Fibroblast of skin of right biceps (primary cell): ENCODE measurements around the gene TTLL5.
A peak's percentile ranks its signal among the peaks of the same experiment; 100 is the strongest.

Experiments
- DNase-seq: peaks from one replicate; pipeline ENCODE4 v3.0.0-alpha.2; 2013

TTLL5 gene

GRCh38 chr14:75742867-75743266 lies 81.8 kb downstream of the TTLL5 start:
- DNase-seq, result no peak

GRCh38 chr14:75747899-75748298 lies 86.9 kb downstream of the TTLL5 start:
- no peak for DNase-seq

- DNase-seq, result no peak
These were observed 87.3 kb downstream of the TTLL5 start for GRCh38 chr14:75748336-75748735.

DNA sequence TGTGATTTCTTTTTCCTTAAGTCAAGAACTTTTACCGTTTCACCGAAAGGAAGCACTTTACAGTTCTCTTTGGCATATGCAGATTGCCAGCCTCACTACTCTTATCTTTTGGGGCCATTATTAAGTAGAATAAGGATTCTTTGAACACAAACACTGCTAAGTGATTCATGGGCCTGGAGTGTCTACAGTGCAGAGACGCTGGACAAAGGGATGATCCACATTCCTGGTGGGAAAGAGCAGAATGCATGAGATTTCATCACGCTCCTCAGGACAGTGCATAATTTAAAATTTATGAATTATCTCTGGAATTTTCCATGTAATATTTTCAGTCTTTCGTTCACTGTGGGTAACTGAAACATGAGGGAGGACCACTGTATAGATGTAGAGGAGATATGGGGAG lies 90.2 kb downstream of the TTLL5 start:
- peak; percentile 77 for DNase-seq

DNA sequence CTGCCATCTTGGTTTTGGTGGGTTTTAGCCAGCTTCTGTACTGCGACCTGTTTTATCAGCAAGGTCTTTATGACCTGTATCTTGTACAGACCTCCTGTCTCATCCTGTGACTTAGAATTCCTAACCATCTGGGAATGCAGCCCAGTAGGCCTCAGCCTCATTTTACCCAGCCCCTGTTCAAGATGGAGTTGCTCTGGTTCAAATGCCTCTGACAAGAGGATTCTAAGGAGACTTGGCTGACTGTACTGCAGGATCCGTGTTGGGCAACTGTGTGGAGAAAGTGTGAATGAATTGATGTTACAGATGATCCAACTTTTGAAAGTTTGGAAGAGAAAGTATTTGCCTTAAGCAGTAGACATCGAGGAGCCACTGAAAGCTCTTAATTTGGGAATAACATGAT lies 91.0 kb downstream of the TTLL5 start:
- DNase-seq, result peak; percentile 13

- DNase-seq, result peak; percentile 56
These were observed 92.0 kb downstream of the TTLL5 start for GRCh38 chr14:75752907-75753594.

GRCh38 chr14:75753696-75754095 lies 92.7 kb downstream of the TTLL5 start:
- no peak for DNase-seq

DNA sequence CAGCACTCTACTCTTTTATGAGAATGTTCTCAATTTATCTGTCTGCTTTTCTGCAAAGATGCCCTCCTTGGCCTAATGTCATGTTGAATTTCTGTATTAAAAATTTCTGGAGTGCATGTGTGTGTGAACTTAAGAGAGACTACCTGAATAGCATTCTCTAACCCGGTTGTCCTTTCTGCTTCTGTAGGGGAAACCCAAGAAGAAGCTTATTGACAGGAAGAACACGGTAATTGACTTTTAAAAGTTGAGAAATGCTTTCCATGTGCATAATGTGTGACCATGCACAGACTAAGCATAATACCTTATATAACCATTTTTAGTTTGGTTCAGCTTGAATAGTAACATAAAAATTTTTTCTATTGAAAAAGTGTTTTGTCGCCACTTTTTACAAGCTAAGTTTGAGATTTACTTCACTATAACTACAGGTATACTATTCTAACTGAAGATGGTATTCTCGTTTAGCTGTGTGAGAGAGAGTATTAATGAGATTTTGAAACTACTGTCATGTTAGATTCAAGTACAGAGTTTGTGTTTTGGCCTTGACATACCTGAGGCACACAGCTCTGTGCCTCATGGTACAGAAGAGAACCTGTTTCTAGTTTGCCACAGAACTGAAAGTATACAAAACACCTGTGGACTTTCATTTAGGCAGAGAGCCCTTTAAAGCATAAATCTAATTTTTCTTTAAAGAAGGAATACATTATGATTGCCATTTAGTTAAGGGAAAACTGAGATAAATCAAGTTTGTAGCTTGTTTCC lies 96.8 kb downstream of the TTLL5 start:
- no peak for DNase-seq

DNA sequence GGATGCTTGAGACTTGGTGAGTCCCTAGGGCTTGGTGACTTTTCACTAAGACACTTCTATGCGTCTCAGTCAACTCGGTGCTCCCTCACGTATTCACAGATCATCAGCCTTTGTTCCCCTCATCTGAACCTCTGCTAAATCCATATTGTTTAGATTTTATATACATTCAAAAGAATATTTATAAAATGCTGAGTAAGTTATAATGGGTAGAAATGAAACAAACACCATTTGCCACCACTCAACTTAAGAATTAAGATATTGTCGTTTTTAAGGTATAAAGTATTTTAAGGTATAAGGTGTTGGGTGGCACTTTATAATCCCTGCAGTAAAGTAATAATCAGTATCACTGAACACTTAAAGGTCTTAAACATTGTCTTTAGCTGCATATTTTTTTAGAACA lies 103.0 kb downstream of the TTLL5 start:
- DNase-seq, result no peak

DNA sequence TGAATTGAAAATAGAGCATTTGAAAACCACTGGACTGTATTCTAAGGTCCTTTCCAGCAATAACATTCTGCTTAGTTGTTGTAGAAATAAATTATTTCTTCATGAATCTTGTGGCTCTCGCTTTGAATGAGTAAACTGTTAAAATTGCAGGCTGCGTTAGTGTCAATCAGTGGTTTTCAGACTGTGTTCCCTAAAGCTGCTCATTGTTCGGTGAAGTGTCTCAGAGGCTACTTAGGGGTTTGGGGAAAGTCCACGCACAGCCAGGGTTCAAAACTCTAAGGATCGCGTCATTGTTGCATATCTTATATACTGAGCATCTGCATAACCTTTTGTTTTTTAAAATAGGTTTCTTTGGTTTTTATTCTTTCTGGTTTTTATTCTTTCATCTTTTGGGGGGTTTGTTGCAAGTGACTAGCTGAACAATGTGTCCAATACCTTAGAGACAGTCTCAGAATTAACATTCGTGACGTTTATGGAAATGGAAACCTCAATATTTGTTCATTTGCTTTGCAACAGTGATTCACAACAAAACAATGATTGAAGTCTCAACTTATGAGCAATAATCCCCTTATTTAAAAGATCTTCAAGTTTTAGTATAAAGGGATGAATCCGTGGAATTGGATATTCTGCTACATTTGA lies 108.1 kb downstream of the TTLL5 start:
- peak; percentile 10 for DNase-seq

- DNase-seq, result no peak
These were observed 109.6 kb downstream of the TTLL5 start for GRCh38 chr14:75770635-75771034.

- DNase-seq, result no peak
These were observed 110.5 kb downstream of the TTLL5 start for GRCh38 chr14:75771595-75771994.

GRCh38 chr14:75773046-75773445 lies 112.0 kb downstream of the TTLL5 start:
- no peak for DNase-seq

- DNase-seq, result no peak
These were observed 120.0 kb downstream of the TTLL5 start for GRCh38 chr14:75781096-75781495.

DNA sequence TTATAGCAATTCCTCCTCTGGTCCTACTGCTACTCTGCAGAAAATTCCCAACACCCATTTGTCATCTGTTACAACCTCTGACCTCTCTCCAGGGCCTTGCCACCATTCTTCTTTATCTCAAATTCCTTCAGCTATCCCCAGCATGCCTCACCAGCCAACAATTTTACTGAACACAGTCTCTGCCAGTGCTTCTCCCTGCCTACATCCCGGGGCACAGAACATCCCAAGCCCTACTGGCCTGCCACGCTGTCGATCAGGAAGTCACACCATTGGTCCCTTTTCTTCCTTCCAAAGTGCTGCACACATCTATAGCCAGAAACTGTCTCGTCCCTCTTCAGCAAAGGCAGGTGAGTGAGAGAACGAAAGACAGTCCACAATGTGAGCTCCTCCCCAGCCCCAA lies 122.1 kb downstream of the TTLL5 start:
- no peak for DNase-seq

DNA sequence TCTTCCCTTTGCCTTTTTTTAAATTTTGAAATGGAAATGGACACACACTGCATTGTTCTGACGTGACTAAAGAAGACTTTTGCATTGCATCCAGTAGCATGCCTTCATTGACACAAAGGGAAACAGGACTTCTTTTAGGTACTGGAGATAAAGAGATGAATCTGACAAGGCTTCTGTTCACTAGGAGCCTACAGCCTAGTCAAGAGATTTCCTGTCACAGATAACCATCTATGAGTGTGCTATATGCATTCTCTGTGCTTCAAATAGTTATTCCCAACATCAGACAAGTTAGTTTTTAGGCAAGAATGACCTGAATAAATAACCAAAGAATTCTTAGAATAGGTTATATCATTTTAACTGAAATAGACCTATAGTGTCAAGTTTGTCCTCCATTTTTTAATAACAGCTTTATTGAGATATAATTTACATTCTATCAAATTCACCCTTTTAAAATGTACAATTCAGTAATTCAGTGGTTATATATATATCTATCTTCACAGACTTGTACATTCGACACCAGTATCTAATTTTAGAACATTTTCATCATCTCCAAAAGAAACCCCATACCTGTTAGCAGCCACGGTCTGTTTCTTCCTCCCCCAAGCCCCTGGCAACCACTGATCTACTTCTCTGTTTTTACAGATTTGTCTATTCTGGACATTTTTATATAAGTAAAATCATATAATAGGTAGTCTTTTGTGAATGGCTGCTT lies 122.7 kb downstream of the TTLL5 start:
- DNase-seq, result no peak

DNA sequence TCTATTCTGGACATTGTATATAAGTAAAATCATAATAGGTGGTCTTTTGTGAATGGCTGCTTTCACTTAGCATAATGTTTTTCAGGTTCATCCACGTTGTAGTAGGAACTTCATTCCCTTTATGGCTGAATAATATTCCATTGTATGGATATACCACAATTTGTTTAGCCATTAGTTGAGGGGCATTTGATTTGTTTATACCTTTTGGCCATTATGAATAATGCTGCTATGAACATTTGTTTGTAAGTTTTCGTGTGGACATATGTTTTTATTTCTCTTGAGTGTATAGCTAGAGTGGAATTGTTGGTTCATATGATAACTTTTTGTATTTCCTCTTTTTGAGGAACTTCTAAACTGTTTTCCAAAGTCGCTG lies 123.3 kb downstream of the TTLL5 start:
- DNase-seq, result no peak

- DNase-seq, result peak; percentile 21
These were observed 132.8 kb downstream of the TTLL5 start for GRCh38 chr14:75793806-75794205.

DNA sequence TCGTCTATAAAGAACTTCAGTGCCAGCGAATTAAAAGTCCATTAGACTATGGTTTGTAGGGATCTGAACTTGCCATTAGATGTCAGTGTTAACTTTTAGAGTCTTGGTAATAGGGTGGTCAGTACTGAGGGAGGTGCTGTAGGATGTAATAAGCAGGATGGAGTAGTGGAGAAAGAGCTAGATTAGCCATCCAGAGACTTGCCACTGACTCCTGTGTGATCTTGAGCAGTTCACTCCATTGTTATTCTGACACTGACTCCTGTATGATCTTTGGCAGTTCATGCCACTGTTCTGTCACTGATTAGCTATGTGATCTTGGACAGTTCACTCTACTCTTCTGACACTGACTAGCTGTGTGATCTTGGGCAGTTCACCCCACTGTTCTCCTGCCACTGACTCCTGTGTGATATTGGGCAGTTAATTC lies 133.6 kb downstream of the TTLL5 start:
- peak; percentile 70 for DNase-seq

- no peak for DNase-seq
These were observed 139.7 kb downstream of the TTLL5 start for GRCh38 chr14:75800792-75801191.

- DNase-seq, result no peak
These were observed 141.4 kb downstream of the TTLL5 start for GRCh38 chr14:75802486-75802885.

GRCh38 chr14:75803765-75804164 lies 142.7 kb downstream of the TTLL5 start:
- peak; percentile 74 for DNase-seq

- no peak for DNase-seq
These were observed 143.7 kb downstream of the TTLL5 start for GRCh38 chr14:75804570-75805275.
